K562 (cell line): ENCODE results near the gene CSDE1. TPM values are rescaled to one million over a fixed set of nuclear protein-coding genes. Genes with fewer than 3 reads are reported as not detected.

Experiments
- DACH1 ChIP-seq: fragments of 450-650 bp; IDR thresholded peaks from 2 replicates; pipeline ENCODE4 v1.6.1; 2018; ENCODE audit not compliant: partially characterized antibody
- EZH2 ChIP-seq: IDR thresholded peaks from 2 replicates; pipeline ENCODE4 v1.6.1; 2012; ENCODE audit warnings: low read depth, mild to moderate bottlenecking, inconsistent platforms, low read length, borderline replicate concordance
- HDAC1 ChIP-seq, 2 experiments: fragments of 450-650 bp; IDR thresholded peaks; 2 replicates each; pipeline ENCODE4 v1.6.1; 2016 to 2017; ENCODE audit warnings: inconsistent platforms in 1 of 2, mild to moderate bottlenecking in 1 of 2, moderate library complexity in 1 of 2
- HDAC3 ChIP-seq: fragments of 450-650 bp; IDR thresholded peaks from 2 replicates; pipeline ENCODE4 v1.6.1; 2018; ENCODE audit warnings: borderline replicate concordance, mild to moderate bottlenecking, moderate library complexity; ENCODE audit not compliant: partially characterized antibody
- HEY1 ChIP-seq: fragments of 250-450 bp; sonication (Bioruptor Pico); IDR thresholded peaks from 2 replicates; pipeline ENCODE4 v1.5.0; 2020; ENCODE audit warnings: mild to moderate bottlenecking, moderate library complexity, borderline replicate concordance
- LCOR ChIP-seq: sonication (generic); formaldehyde crosslinking; IDR thresholded peaks from 2 replicates; pipeline ENCODE4 v1.8.0; 2022; ENCODE audit warnings: mild to moderate bottlenecking, missing genetic modification reagents
- PRPF4 ChIP-seq: fragments of 200-400 bp; formaldehyde crosslinking; IDR thresholded peaks from one replicate; pipeline ENCODE4 v1.6.1; 2017; ENCODE audit warnings: low read length, low read depth, mild to moderate bottlenecking; ENCODE audit not compliant: insufficient read depth, poor library complexity, severe bottlenecking
- RFX5 ChIP-seq: IDR thresholded peaks from 2 replicates; pipeline ENCODE4 v1.6.1; 2011; ENCODE audit warnings: low read depth, mild to moderate bottlenecking, improper control_type of control experiment, low read length
- SETDB1 ChIP-seq: IDR thresholded peaks from one replicate; pipeline ENCODE4 v1.6.1; 2012; ENCODE audit warnings: low read length, control low read depth, inconsistent platforms
- SFPQ ChIP-seq: fragments of 200-400 bp; formaldehyde crosslinking; IDR thresholded peaks from 2 replicates; pipeline ENCODE4 v1.6.1; 2017; ENCODE audit warnings: mild to moderate bottlenecking, low read depth, low read length, moderate library complexity
- SIX5 ChIP-seq, 2 experiments: IDR thresholded peaks; 2 replicates each; pipeline ENCODE4 v1.6.1; 2011; ENCODE audit warnings: low read length in 2 of 2, borderline replicate concordance in 1 of 2, low read depth in 1 of 2, mild to moderate bottlenecking in 1 of 2, moderate library complexity in 1 of 2; ENCODE audit not compliant: insufficient read depth in 1 of 2
- THAP12 ChIP-seq: fragments of 250-450 bp; sonication (Bioruptor Pico); IDR thresholded peaks from 2 replicates; pipeline ENCODE4 v1.9.0; 2021; ENCODE audit warnings: mild to moderate bottlenecking, inconsistent platforms
- ZBTB11 ChIP-seq, 3 experiments: fragments of 200-800 bp in 1 of 3; fragments of 250-450 bp in 1 of 3; fragments of 450-650 bp in 1 of 3; sonication (Bioruptor Pico) in 1 of 3; sonication (Bioruptor generic) in 1 of 3; formaldehyde crosslinking in 1 of 3; IDR thresholded peaks; 2 replicates each; pipeline versions ENCODE4 v1.6.1 to v1.8.0; 2016 to 2022; ENCODE audit warnings: mild to moderate bottlenecking in 2 of 3, missing genetic modification characterization in 2 of 3, missing compliant biosample characterization in 1 of 3, moderate library complexity in 1 of 3
- ZC3H8 ChIP-seq: fragments of 450-650 bp; IDR thresholded peaks from 2 replicates; pipeline ENCODE4 v1.6.1; 2017
- ZNF239 ChIP-seq: fragments of 250-450 bp; sonication (Bioruptor Pico); IDR thresholded peaks from 2 replicates; pipeline ENCODE4 v1.4.0; 2020; ENCODE audit warnings: mild to moderate bottlenecking
- ZNF696 ChIP-seq: fragments of 250-450 bp; sonication (Bioruptor Pico); conservative IDR thresholded peaks from 2 replicates; pipeline ENCODE4 v1.4.0; 2020; ENCODE audit warnings: mild to moderate bottlenecking, moderate library complexity
- polyA plus RNA-seq, 8 experiments: library from polyadenylated mRNA; depleted of rRNA in 4 of 8; stranded (reverse) in 5 of 8; unstranded in 3 of 8; fragments of >200 nt; fragmentation: Nextera tagmentation in 2 of 8; fragmentation: Illumina TruSeq in 1 of 8; extraction: Ambion mirVana in 2 of 8; extraction: Trizol in 1 of 8; gene quantifications; 2 replicates each; pipeline versions ENCODE4 v1.2.1 to v1.2.3, GENCODE V29; 2011 to 2014; ENCODE audit warnings: inconsistent platforms in 1 of 8, missing spikeins in 1 of 8
- total RNA-seq, 7 experiments: library from RNA; depleted of rRNA in 6 of 7; stranded (reverse); fragments of >200 nt in 6 of 7; fragmentation: Illumina TruSeq in 2 of 7; extraction: Trizol in 2 of 7; gene quantifications; 2 replicates each; pipeline versions ENCODE4 v1.2.1 to v1.2.3, GENCODE V29; 2011 to 2021; ENCODE audit warnings: low replicate concordance in 1 of 7

CSDE1 gene
- total and polyA plus RNA-seq, 9 of the 15 experiments (the other 6 are each of a cell fraction or from before 2014, with no cell fraction given) = 174 to 538 (median 403) TPM

DNA sequence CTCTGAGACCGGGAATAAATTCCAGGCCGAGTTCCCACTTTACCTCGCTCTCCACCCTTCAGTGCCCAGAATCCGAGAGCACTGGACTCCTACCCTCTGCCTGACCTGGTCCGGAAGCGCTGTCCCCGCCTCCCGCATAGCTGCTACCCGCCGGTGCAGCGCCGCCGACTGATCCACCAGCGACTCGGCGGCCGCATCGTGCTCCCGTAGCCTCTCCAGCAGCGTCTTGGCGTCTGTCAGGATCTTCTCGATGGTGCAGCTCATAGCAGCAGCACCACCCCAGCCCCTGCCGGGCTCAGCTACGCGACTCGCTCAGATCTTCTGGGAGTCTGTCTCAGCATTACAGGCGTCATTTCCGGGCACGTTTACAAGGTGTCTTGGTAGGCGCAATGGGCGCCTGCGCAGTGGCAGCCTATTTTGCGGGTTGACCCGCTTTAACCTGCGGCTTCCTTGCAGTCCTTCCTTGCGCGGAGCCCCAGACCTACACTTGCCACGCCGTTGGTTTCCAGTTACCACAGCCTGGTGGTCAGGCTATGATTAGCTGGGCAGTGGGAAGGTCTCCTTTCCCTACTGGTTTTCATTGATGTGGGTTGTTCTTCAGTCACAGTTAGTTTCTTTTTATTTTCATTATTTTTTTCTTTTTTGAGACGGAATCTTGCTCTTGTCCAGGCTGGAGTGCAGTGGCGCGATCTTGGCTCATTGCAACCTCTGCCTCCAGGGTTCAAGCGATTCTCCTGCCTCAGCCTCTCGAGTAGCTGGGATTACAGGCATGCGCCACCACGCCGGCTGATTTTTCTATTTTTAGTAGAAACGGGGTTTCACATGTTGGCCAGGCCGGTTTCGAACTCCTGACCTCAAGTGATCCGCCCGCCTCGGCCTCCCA lies 22.8 kb upstream of the CSDE1 start, which contains the start of gene SIKE1 (continued):
- TF ChIP-seq EZH2 (no peak), ZC3H8 (no peak), HDAC3 (no peak), ZNF696 (CRISPR knock-in tag) (no peak), SFPQ (no peak), DACH1 (no peak), ZNF239 (CRISPR knock-in tag) (no peak), ZBTB11 (CRISPR knock-in tag; IDR thresholded peaks at IDR 0.05) (peak in 2 of 3 experiments; percentile 60 to 84; a peak in 2 of 6 replicates), PRPF4 (no peak), SETDB1 (peak; percentile 43), SIX5 (IDR thresholded peaks at IDR 0.05; ENCODE audit: borderline replicate concordance in 1 of 2, insufficient read depth in 1 of 2, low read depth in 1 of 2, low read length in 2 of 2) (peak in 1 of 2 experiments; percentile 15; a peak in 1 of 4 replicates), HDAC1 (IDR thresholded peaks at IDR 0.05) (peak in 1 of 2 experiments; percentile 96; a peak in 2 of 4 replicates), RFX5 (no peak), THAP12 (CRISPR knock-in tag) (peak; percentile 72; the same call in 1 of the 2 replicates), HEY1 (CRISPR knock-in tag) (no peak), LCOR (CRISPR knock-in tag) (0 out of 2 replicates have a peak, but pooled peaks have one; percentile 28)
